Activated CD4-positive, CD25-positive, alpha-beta regulatory T cell treated with anti-CD3 and anti-CD28 coated beads, Interleukin-2, amount 50 U/mL, for 16 hours (primary cell): ENCODE measurements around the gene CEMP1.

Source experiments
- DNase-seq: peaks from one replicate; pipeline ENCODE4 v3.0.0-alpha.2; 2020; ENCODE audit warnings: low read depth, low spot score

The CEMP1 gene

DNA sequence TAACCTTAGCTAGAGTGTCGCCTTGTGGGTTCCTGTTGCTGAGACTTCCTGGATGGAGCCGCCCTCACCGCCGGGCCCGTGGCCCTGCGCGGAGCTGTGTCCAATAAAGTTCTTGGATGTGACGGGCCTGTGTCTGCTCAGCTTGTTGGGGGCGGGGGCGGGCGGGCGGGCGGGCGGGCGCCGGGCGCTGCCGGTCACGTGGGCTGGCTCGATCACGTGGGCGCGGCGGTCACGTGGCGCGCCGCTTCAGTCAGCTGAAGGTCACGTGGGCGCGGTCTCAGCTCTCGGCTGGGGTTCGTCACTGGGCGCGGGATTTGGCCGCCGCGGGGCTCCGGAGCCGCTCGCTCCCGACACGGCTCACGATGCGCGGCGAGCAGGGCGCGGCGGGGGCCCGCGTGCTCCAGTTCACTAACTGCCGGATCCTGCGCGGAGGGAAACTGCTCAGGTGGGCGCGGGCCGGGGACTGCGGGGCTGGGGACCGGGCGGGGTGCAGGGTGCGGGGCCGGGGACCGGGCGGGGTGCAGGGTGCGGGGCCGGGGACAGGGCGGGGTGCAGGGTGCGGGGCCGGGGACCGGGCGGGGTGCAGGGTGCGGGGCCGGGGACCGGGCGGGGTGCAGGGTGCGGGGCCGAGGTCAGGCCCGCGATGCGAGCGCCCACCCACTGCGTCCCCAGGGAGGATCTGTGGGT, 11.0 kb downstream of the CEMP1 start, which contains the start of gene AMDHD2:
Gene AMDHD2, plus strand, starts transcription at position 275 of the 687 bp plus-strand sequence. Its CDS starts 88 bp downstream, at position 363.
- peak; percentile 76 for DNase-seq

DNA sequence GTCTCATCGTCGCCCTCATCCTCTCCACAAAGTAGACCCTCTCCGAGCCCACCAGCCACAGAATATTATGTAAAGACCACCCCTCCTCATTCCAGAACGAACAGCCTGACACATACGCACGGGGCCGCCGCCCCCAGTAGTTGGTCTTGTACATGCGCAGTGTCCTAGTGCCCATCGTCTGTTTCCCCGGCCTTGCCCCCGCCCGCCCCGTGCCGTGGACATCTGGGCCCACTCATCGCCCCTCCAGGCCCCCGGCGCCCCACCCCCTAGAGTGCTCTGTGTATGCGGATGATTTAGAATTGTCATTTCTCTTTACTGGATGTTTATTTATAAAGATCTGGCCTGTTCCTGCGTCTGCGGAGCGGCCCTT, 11.5 kb downstream of the CEMP1 start:
- no peak for DNase-seq

GRCh38 chr16:2518823-2519710, 12.1 kb downstream of the CEMP1 start:
- no peak for DNase-seq

DNA sequence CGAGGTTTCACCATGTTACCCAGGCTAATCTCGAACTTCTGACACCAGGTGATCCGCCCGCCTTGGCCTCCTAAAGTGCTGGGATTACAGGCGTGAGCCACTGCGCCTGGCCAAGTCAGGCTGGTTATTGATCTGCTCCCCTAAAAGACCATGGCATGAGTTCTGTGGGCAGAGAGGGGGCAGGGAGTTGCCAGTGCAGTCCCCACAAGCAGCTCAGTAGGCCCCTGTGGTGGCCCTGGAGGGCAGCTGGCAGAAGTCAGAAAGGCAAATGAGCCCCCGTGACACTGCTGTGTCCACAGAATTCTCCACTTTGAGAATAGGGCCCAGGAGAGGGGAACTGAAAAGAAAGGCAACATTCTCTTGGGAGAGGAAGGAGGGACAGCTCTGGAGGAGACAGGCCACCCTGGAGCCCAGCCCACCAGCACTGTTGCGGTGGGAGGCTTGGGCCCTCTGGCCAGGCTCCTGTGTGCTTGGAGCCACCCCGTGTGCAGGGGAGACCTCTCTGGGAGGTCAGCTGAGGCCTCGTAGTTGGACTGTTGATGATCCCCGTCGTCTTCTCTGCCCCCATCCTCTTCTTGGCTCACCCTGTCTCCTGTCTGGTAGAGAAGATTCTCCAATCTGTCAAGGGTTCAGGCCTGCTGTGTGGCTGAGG, 13.1 kb downstream of the CEMP1 start:
- no peak for DNase-seq

GRCh38 chr16:2516391-2517240, 14.6 kb downstream of the CEMP1 start:
- DNase-seq: no peak

- DNase-seq: no peak
Measured at GRCh38 chr16:2515180-2515851, 15.9 kb downstream of the CEMP1 start.

GRCh38 chr16:2514333-2515179, 16.7 kb downstream of the CEMP1 start:
- no peak for DNase-seq

- DNase-seq: peak; percentile 82
Measured at GRCh38 chr16:2513405-2514332, 17.5 kb downstream of the CEMP1 start, which contains the start of gene ATP6V0C. Gene ATP6V0C (plus strand): TSS chr16:2513952. CDS start chr16:2514104, 152 bp downstream.

DNA sequence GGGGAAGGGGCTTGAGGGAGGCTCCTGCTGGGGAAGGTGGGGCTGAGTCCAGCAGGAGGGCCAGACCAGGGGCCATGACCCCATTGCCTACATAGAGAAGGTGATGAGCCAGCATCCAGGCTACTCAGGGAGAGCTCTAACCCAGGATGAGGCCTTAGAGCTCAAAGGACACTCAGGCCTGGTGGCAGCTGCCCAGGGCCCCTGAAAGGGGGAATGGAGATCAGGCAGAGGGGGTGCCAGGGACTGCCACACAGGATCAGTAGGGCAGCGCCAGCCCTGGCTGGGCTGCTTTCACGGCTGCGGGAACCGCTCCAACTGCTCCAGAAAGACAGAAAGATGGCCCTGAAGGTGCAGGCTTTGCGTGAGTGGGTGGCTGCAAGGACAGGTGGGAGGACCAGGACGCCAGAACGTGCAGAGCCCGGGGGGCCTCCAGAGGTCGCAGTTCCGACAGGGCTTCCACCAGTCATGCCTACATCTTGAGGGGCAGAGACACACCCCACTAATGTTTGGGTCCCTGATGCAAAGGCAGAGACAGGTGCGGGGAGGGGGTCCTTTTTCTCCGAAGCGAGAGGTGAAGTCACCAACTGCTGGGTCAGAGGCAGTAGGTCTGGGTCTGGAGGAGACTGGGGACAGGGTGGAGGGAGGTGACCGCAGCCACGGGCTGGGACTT, 18.3 kb downstream of the CEMP1 start:
- DNase-seq: no peak

GRCh38 chr16:2511996-2512734, 19.0 kb downstream of the CEMP1 start:
- DNase-seq: no peak

DNA sequence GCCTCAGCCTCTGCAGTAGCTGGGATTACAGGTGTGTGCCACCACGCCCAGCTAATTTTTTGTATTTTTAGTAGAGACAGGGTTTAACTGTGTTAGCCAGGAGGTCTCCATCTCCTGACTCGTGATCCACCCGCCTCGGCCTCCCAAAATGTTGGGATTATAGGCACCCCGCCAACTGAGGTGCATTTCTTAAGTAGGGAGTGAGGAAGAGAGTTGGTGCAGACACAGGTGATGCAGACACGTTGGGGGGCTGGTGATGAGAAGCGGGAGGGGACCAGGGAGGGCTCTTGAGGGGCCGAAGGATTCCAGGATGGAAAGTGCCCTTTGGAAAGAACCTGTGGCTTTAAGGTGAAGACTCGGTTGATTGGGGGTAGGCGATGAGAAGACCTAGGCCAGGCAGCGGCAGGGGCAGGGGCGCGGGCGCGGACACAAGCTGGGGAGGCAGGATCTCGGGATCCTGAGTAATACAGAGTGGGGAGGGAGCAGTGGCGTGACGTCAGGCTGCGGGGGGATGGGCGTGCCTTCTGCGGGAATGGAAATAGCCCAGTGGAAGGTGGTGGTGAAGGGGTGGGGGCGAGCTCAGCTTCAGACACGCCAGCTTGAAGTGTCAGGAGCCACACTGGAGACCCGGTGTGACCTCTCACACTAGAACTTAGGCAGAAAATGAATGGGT, 19.9 kb downstream of the CEMP1 start:
- no peak for DNase-seq

- DNase-seq: no peak
Measured at GRCh38 chr16:2508722-2509400, 22.3 kb downstream of the CEMP1 start.

DNA sequence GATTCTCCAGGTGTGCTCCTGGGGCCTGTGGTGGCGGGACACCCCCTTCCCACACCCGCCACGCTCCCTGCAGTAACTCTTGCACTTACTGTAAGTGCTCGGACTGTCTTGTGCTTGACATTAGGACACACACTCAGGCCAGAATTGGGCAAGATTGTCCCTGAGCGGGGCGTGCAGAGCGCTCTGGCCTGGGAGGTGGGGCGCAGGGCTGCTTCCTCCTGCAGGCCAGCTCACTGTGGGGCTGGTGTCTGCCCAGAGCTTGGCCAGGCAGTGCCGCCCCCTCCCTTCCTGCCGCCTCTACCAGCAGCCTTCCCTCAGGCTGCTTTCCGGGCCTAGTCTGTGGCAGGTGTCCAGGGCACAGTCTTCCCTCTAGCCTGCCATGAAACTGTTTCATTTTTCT, 23.5 kb downstream of the CEMP1 start:
- DNase-seq: no peak

GRCh38 chr16:2507052-2507659, 24.1 kb downstream of the CEMP1 start:
- DNase-seq: no peak

DNA sequence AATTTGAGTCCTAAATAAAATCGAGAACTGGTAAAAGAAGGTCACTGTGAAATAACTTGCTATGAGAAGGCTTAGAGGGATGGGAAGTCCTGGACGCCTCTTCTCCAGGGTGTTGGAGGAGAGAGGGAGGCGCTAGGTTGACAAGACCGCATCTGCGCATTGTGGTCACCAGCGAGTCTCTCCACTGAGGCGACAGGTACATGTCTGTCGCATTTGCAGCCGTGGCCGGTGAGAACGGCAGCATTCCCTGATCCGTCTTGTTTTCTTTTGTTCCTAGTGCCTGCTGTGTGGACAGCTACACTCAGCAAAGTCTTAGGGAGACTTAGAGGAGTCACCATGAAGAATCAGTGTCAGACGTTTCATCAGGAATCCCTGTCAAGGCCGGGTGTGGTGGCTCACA, 25.5 kb downstream of the CEMP1 start:
- DNase-seq: no peak
